T-helper 2 cell treated with Interferon-gamma antibody and Interleukin-4, amounts not matched to agents 5 μg/mL and 100 μg/mL, for 36 hours (primary cell): ENCODE data around the gene GRIN2A.

ENCODE experiments used
- DNase-seq: peaks from one replicate; pipeline ENCODE4 v3.0.0; 2021; ENCODE audit warnings: low spot score
- H3K27ac Mint-ChIP-seq: one replicate; pipeline ENCODE4 v1.8.0; 2021; ENCODE audit warnings: mild to moderate bottlenecking, mixed read lengths
- H3K27me3 Mint-ChIP-seq: one replicate; pipeline ENCODE4 v1.8.0; 2021; ENCODE audit warnings: low read depth, mixed read lengths
- H3K36me3 Mint-ChIP-seq: one replicate; pipeline ENCODE4 v1.8.0; 2021; ENCODE audit warnings: low read depth, mixed read lengths
- H3K4me1 Mint-ChIP-seq: one replicate; pipeline ENCODE4 v1.8.0; 2021; ENCODE audit warnings: low read depth, mixed read lengths
- H3K4me3 Mint-ChIP-seq: one replicate; pipeline ENCODE4 v1.8.0; 2022; ENCODE audit warnings: mild to moderate bottlenecking, moderate library complexity, mixed read lengths
- H3K9me3 Mint-ChIP-seq: one replicate; pipeline ENCODE4 v1.8.0; 2021; ENCODE audit warnings: mixed read lengths

GRIN2A gene

DNA sequence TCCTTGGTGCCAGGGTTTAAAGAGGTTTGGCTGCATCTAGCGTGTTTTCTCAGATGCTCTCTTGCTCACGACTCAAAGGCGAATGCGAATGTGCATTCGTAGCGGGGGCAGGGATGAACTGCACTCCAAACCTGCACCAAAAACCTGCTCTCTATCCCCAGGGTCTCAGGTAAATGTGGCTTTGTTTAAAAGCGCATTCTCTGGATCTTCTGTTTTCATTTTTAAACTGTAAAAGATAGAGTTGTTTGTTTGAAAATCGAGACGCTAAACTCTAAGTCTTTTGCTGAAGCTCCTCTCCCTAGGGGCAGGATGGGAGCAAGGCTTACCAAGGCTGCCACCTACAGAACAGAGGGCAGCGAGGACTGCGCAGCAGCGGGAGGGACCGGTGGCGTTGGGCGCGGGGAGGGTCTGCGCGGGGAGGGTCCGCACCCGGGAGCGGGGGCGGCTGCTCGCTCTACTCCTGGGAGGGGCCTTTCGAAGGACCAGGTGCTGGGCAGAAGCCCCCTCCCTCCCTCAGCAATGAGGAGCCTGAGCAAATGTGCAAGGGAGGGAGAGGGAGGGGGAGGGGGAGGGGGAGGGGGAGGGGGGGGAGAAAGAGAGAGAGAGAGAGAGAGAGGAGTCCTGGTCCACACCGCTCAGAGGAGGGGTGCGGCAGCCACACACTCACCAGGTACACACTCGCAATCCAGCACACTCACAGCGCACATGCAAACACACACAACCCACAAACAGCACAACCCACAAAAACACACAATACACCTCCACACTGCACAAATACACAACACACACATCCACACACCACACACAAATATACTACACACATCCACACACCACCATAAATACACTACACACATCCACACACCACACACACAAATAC lies 142.8 kb downstream of the GRIN2A start:
- Mint-ChIP-seq H3K36me3 (no peaks in the 10 kb centered on the region), H3K27ac (no peak overlapping the region), H3K4me1 (peaks cover 2% of the 10 kb centered on the region), H3K27me3 (peaks cover 6% of the 10 kb centered on the region), H3K9me3 (no peaks in the 10 kb centered on the region), H3K4me3 (peak overlapping the region; percentile 27)
- no peak for DNase-seq

- H3K4me3 Mint-ChIP-seq, result no peak overlapping the region
- DNase-seq, result no peak
These were observed 144.5 kb downstream of the GRIN2A start for GRCh38 chr16:10037751-10038150.

DNA sequence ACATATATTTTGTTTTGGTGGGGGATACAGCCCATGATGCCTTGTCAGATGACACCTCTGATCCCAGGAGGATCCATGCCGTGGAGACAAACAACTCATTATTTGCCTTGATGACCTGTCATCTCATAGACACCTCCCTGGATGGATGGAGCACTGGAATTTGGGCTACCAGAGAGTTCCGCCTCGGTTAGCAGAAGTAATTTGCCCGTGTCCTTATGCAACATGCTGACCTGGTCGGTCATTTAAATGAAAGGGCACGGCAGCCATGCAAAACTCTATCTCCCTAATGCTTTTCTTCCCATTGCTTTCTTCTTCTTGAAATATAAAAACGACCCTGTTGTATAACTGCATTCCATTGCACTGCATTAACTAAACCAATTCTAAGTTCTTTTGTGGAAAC lies 145.3 kb downstream of the GRIN2A start:
- Mint-ChIP-seq H3K27ac (no peak overlapping the region), H3K9me3 (no peaks in the 10 kb centered on the region), H3K4me3 (no peak overlapping the region), H3K27me3 (peaks cover 6% of the 10 kb centered on the region), H3K36me3 (no peaks in the 10 kb centered on the region), H3K4me1 (peaks cover 2% of the 10 kb centered on the region)
- DNase-seq, result no peak

More at GRCh38 chr16:10037751-10038150, 144.5 kb downstream of the GRIN2A start:
- Mint-ChIP-seq H3K9me3 (no peaks in the 10 kb centered on the region), H3K36me3 (no peaks in the 10 kb centered on the region), H3K4me1 (peaks cover 2% of the 10 kb centered on the region), H3K27ac (no peak overlapping the region), H3K27me3 (peaks cover 6% of the 10 kb centered on the region)

GRCh38 chr16:10033556-10033955 lies 148.7 kb downstream of the GRIN2A start:
- Mint-ChIP-seq H3K27me3 (no peaks in the 10 kb centered on the region), H3K9me3 (no peaks in the 10 kb centered on the region), H3K27ac (no peak overlapping the region), H3K4me3 (no peak overlapping the region), H3K36me3 (no peaks in the 10 kb centered on the region), H3K4me1 (no peaks in the 10 kb centered on the region)
- no peak for DNase-seq

DNA sequence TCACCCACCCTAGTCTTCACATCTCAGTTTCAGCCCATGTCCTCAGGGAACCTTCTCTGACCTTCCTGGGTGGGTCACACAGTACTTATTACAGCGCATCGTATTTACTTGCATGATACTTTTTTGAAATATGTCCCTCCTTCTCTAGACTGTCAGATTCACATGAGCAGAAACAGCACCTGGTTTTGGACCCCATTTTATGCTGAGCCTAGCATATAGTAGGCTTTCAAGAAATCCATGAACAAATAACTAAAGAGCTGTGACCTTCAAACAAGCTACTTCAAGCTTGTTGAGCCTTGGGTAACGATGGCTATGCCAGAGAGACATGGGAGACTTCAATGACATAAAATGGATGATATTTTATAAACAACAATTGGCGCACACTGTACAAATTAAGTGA lies 150.3 kb downstream of the GRIN2A start:
- Mint-ChIP-seq H3K27ac (no peak overlapping the region), H3K9me3 (no peaks in the 10 kb centered on the region), H3K27me3 (no peaks in the 10 kb centered on the region), H3K4me3 (no peak overlapping the region), H3K4me1 (no peaks in the 10 kb centered on the region), H3K36me3 (no peaks in the 10 kb centered on the region)
- no peak for DNase-seq

DNA sequence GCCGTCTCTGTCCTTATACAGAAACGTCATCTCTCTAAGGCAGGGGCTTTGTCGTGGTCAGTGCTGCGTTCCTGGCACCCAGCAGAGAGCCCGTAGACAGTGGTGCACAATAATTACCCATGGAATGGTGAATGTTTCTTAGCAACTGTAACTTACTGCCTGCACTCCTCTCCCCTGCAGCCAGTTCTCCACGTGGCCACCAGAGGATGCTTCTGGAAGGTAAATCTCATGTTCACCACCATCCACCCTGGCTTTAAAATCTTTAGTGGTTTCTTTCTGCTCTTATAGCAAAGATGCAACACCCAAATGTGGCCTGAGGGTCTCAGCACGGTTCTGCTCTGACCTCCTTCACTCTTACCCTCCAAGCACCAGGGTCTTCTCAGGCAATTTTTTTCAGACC lies 150.8 kb downstream of the GRIN2A start:
- no peaks in the 10 kb centered on the region for H3K36me3 Mint-ChIP-seq
- DNase-seq, result no peak
- no peaks in the 10 kb centered on the region for H3K9me3 Mint-ChIP-seq
- no peak overlapping the region for H3K4me3 Mint-ChIP-seq
- no peaks in the 10 kb centered on the region for H3K4me1 Mint-ChIP-seq
- no peaks in the 10 kb centered on the region for H3K27me3 Mint-ChIP-seq
- H3K27ac Mint-ChIP-seq, result no peak overlapping the region

DNA sequence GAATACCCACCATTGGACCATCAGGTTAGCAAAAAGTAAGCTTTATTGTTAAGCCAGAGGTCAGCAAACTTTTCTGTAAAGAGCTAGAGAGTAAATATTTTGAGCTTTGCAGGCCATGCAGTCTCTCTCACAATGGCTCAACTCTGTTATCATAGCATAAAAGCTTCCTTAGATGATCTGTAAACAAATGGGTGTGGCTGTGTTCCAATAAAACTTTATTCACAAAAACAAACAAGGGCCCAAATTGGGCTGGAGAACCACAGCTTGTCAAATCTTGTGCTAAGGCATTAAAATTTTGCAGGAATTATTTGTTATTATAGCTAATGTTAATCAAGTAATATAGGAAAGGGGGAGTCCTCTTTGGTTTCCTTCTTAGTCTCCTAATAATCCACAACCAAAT lies 153.6 kb downstream of the GRIN2A start:
- no peaks in the 10 kb centered on the region for H3K4me1 Mint-ChIP-seq
- no peak for DNase-seq
- H3K9me3 Mint-ChIP-seq, result peaks cover 6% of the 10 kb centered on the region
- no peak overlapping the region for H3K4me3 Mint-ChIP-seq
- no peaks in the 10 kb centered on the region for H3K36me3 Mint-ChIP-seq
- H3K27me3 Mint-ChIP-seq, result no peaks in the 10 kb centered on the region
- no peak overlapping the region for H3K27ac Mint-ChIP-seq

- no peaks in the 10 kb centered on the region for H3K27me3 Mint-ChIP-seq
- peaks cover 6% of the 10 kb centered on the region for H3K9me3 Mint-ChIP-seq
- H3K4me1 Mint-ChIP-seq, result no peaks in the 10 kb centered on the region
- no peak for DNase-seq
- H3K27ac Mint-ChIP-seq, result no peak overlapping the region
- no peak overlapping the region for H3K4me3 Mint-ChIP-seq
- H3K36me3 Mint-ChIP-seq, result no peaks in the 10 kb centered on the region
These were observed 154.7 kb downstream of the GRIN2A start for GRCh38 chr16:10027553-10027952.

GRCh38 chr16:10026593-10026992 lies 155.6 kb downstream of the GRIN2A start:
- no peak for DNase-seq
- no peaks in the 10 kb centered on the region for H3K4me1 Mint-ChIP-seq
- H3K9me3 Mint-ChIP-seq, result peaks cover 6% of the 10 kb centered on the region
- H3K36me3 Mint-ChIP-seq, result no peaks in the 10 kb centered on the region
- H3K27me3 Mint-ChIP-seq, result no peaks in the 10 kb centered on the region
- H3K27ac Mint-ChIP-seq, result no peak overlapping the region
- no peak overlapping the region for H3K4me3 Mint-ChIP-seq

DNA sequence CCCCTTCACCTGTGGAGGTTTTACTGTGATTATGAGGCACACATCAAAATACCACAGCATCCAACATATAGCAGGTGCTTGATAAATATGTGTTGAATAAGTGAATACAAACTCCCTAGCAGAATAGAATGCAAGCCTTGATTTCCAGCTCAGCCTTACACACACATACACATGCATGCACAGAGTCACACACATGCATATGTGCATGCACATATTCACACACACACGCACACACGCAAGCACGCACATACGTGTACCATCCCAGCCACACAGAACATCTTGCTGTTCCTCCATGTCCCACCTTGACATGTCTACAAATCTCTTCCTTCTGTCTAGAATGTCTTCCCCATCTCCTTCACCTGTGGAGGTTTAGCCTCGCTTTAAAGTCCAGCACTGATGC lies 160.1 kb downstream of the GRIN2A start:
- Mint-ChIP-seq H3K4me3 (no peak overlapping the region), H3K27ac (no peak overlapping the region)

DNA sequence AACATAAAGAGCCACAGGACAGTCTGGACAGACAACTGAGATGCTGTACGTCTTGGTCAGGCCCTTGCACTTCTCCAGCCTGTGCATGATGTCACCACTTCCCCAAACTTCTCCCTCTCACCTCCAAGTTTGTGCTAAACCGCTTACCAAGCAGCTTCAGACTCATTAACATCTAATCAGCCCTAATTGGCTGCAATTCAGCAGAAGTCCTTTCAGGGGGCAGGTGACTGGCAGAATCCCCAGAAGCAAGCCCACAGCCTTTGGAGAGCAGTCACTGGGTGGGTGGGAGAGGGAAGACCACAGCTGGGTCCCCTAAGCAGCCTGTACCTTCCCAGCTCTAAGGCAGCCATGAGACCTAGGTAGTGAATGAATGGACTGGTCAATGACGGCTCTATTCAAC lies 161.4 kb downstream of the GRIN2A start:
- no peaks in the 10 kb centered on the region for H3K27me3 Mint-ChIP-seq
- no peaks in the 10 kb centered on the region for H3K36me3 Mint-ChIP-seq

More for the DNA sequence above, 160.1 kb downstream of the GRIN2A start:
- Mint-ChIP-seq H3K9me3 (peaks cover 6% of the 10 kb centered on the region), H3K27me3 (no peaks in the 10 kb centered on the region), H3K4me1 (no peaks in the 10 kb centered on the region), H3K36me3 (no peaks in the 10 kb centered on the region)
- DNase-seq, result no peak

DNA sequence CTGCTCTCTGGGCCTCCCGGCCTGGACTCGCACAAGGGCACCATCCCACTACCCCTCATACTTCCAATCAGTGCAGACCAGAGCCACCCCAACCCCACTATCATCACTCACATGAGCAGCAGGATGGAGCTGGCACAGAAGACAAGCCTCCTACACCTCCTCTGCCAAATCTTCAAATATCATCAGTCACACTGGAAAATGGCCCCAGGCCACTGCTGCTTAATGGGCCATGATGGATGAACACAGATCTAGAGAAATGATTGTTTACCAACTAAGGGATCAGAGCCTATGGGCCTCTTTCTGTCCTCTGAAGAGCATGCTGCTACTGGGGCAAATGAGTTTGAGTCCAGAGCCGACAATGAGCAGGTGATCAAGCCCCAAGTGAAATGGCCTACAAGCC lies 165.5 kb downstream of the GRIN2A start:
- Mint-ChIP-seq H3K4me1 (no peaks in the 10 kb centered on the region), H3K9me3 (no peaks in the 10 kb centered on the region), H3K27me3 (no peaks in the 10 kb centered on the region), H3K27ac (no peak overlapping the region), H3K36me3 (no peaks in the 10 kb centered on the region), H3K4me3 (no peak overlapping the region)
- no peak for DNase-seq

More for the DNA sequence above, 161.4 kb downstream of the GRIN2A start:
- Mint-ChIP-seq H3K4me3 (no peak overlapping the region), H3K4me1 (no peaks in the 10 kb centered on the region), H3K9me3 (peaks cover 6% of the 10 kb centered on the region), H3K27ac (no peak overlapping the region)
- DNase-seq, result no peak

DNA sequence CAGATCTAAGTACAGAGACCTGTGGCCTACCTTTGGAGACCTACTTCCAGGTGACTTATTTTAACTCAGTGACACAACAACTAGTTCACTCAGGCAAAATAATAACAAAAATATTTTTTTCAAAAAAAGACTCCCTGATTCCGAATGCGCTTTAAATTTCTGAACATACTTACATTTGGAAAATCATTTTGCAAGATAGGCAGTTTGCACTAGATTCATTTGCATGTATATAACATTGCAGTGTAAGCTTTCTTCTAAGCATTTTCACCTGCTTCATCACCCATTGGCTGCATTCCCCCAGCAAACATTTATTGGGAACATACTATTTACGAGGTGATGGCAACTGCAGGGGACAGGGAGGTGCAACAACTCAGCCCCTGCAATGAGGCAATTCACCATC lies 166.8 kb downstream of the GRIN2A start:
- Mint-ChIP-seq H3K4me3 (no peak overlapping the region), H3K36me3 (no peaks in the 10 kb centered on the region), H3K4me1 (no peaks in the 10 kb centered on the region), H3K27ac (no peak overlapping the region), H3K9me3 (no peaks in the 10 kb centered on the region), H3K27me3 (no peaks in the 10 kb centered on the region)
- no peak for DNase-seq

DNA sequence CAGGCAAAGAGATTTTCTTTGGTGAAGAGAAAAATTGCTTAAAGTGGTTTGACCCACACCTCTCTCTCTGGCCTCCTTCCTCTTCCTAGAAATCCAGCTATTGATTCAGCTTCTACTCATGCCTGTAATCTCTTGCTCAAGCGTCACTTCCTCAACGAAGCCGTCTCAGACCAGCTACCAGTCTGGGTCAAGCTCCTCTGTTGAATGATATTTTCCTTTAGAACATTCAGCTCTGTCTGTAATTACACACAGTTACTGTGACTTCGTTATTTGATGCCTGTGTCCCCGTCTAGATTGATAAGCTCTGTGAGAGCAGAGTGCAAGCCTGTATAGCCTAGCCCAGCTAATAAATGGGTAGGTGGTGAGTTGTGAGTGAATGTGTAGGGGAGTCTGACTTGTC lies 168.5 kb downstream of the GRIN2A start:
- Mint-ChIP-seq H3K4me3 (no peak overlapping the region), H3K27me3 (no peaks in the 10 kb centered on the region), H3K27ac (no peak overlapping the region), H3K4me1 (no peaks in the 10 kb centered on the region), H3K9me3 (no peaks in the 10 kb centered on the region), H3K36me3 (no peaks in the 10 kb centered on the region)
- no peak for DNase-seq

GRCh38 chr16:10013364-10013763 lies 168.9 kb downstream of the GRIN2A start:
- Mint-ChIP-seq H3K27me3 (no peaks in the 10 kb centered on the region), H3K27ac (no peak overlapping the region), H3K4me1 (no peaks in the 10 kb centered on the region), H3K9me3 (no peaks in the 10 kb centered on the region), H3K36me3 (no peaks in the 10 kb centered on the region), H3K4me3 (no peak overlapping the region)
- DNase-seq, result no peak
